ENCODE results near the gene OR5K1. TPM values are rescaled to one million over a fixed set of nuclear protein-coding genes. Genes with fewer than 3 reads are reported as not detected.

Gene OR5K1
- total RNA-seq: not detected in 2 replicates

DNA sequence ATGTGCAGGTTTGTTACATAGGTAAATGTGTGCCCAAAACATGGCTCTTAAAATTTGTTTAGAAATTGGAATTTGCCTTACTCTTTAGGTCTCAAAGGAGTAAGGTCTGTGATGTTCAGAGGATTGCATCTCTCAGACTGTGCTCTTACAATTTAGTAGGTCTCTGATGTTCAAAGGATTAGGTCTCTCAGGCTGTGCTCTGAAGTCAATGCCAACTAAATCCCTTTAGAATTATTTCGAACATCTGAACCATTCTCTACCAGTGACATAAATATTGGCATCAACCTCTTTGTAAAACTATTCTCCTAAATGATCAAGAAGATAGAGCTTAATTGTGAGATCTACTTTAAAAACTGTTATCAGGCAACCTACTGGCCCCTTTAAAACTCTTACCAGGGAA is at the start of gene OR5K1:
Gene OR5K1, plus strand, starts transcription at position 301 of the 400 bp plus-strand sequence. CDS start 6,376 bp downstream, outside the sequence.

DNA sequence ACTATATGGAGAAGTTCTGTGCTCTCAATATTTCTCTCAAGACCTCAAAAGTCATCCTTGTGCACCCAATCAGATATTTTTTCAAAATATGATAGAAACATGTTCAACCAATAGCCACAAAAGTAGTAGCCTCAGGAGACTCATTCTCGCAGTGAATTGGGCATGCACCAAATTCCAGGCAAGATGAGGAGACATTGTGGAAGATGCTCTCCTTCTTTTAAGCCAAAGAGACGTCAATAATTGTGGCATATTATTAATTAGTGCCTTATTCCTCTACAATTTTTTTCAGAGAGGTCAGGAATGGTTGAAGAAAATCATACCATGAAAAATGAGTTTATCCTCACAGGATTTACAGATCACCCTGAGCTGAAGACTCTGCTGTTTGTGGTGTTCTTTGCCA is 34.4 kb downstream of the OR5K1 start, which contains the start of gene OR5K2:
Gene OR5K2, plus strand, starts transcription at position 301 of the 400 bp plus-strand sequence. Its CDS starts 0 bp downstream, at position 301.

Other genes starting within 250 kb of the OR5K1 start
- not detected in 2 replicates for gene OR5H6, start 199.0 kb upstream of the OR5K1 start, total RNA-seq
- gene OR5H2, start 180.7 kb upstream of the OR5K1 start, total RNA-seq: not detected in 2 replicates
- gene OR5K4, start 109.3 kb upstream of the OR5K1 start, total RNA-seq: not detected in 2 replicates
- gene OR5K3, start 72.5 kb upstream of the OR5K1 start, total RNA-seq: not detected in 2 replicates
- not detected in 2 replicates for gene OR5K2, start 34.5 kb downstream of the OR5K1 start, total RNA-seq
- 116 and 134 TPM in 2 replicates for gene CLDND1, start 59.7 kb downstream of the OR5K1 start, total RNA-seq
- gene GPR15, start 68.8 kb downstream of the OR5K1 start, total RNA-seq: not detected in 2 replicates
- 37.4 and 48.8 TPM in 2 replicates for gene CPOX, start 130.4 kb downstream of the OR5K1 start, total RNA-seq

All from smooth muscle cell of the umbilical artery (primary cell).